Fibroblast of gingiva (primary cell): ENCODE data around the gene AFF3.
A peak's percentile ranks its signal among the peaks of the same experiment; 100 is the strongest.
"Not testable (repeated sequence)": the region's sequence is repeated elsewhere in the genome, so short reads cannot be mapped to it uniquely, and the experiment has no call there.

Experiments used
- DNase-seq: peaks from one replicate; pipeline ENCODE4 v3.0.0-alpha.2; 2011; ENCODE audit warnings: low read depth

The AFF3 gene

DNA sequence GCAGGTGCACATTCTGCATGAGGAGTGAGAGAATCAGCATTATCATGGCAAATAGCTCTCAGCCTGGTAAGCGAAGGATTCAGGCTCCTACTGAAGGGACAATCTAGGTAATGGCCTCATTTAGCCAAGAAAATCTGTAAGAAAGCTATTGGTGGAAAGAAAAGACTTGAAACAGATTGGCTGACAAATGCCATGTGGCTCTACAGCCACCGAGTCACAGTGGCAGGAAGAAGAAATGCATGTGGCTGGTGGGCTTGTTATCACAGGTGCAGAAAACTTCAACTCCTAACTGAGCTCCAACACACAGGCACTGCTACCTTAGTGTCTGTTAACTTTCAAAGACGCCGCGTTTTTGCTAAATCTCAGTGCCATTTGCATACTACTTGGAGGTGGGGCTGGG lies 592.0 kb downstream of the AFF3 start:
- no peak for DNase-seq

DNA sequence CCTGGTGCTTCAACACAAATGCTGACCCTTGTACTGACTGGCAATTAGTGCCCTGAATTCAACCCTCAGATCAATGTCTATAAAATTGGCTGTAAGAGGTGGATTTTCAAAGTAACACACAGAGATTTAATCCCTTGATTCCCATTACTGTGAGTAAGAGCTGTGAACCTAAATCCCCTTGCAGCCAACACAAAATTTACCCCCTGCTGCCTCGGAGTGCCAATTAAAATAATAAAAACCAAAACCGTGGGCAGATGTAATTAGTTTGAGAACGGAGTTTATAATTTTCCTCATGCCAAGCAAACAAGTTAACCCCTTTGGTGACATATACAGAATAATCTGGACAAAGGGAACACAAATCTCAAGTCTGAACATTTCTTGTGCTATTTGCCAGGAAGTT lies 596.8 kb downstream of the AFF3 start:
- DNase-seq: no peak

DNA sequence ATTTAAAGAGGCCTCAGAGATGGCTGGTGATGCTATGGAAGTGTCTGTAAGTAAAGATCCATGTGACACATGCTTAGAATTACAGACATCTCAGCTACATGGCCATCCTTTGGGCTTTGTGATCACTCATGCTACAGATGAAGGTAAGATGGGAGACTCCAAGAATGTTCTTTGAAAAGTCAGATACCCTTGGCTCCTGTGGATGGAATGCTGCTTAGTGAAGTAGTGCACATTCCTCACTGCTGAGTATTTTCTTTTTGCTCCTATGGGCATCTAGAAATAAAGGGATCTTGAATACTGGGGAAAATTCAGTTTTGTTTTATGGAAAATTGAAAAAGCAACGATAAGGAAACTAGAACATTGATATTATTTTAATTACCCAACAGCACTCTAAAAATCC lies 597.3 kb downstream of the AFF3 start:
- no peak for DNase-seq

DNA sequence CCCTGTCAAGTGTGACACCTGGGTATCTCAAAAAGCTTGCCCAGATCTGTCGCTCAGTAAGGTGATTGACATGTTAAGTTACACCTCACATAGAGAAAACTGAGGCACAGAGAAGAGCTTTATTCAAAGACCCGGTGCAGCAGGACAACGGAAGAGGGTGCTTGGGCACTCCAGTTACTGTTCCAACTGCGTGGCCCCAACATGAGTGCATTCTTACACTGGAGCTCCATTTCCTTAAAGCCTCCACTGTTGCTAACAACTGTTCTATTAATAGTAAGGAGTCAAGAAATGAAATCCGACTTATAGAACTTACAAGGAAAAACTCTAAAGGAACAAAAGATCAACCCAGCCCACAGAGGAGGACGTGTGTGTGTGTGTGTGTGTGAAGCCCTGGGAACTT lies 597.8 kb downstream of the AFF3 start:
- DNase-seq: no peak

DNA sequence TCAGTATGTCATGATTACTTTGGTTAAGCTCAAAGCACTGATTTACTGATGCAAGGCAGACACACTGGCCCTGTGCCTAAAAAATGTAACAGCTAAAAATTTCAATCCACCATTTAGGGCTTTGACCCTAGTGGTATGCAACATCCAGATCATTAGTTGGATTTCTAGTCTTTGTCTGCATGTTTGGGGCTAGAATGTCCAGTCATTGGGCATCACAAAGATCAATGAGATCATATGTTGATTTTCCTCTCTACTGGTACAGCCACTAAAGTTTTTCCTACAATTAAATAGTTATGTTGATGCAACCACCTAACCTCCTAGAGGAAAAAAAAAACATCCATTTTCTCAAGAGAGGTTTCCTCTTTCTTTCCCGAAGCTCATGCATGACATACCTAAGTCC lies 599.1 kb downstream of the AFF3 start:
- DNase-seq: no peak

DNA sequence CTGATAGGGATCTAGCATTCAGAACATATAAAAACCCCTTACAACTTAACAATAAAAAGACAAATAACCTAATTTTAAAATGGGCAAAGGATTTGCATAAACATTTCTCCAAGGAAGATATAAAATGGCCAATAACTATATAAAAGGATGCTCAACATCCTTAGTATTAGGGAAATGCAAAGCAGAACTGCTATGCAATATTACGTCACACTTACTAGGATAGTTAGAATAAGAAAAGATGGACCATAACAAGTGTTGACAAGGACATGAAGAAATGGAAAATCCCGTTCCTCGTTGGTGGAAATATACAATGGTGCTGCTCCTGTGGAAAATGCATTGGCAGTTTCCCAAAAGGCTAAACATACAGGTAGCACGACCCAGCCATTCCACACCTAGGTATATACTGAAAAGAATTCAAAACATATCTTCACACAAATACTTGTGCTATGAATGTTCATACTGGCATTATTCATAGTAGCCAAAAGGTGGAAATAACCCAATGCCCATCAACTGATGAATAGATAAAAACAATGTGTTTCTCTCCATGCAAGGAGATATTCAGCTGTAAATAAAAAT lies 604.4 kb downstream of the AFF3 start:
- no peak for DNase-seq

DNA sequence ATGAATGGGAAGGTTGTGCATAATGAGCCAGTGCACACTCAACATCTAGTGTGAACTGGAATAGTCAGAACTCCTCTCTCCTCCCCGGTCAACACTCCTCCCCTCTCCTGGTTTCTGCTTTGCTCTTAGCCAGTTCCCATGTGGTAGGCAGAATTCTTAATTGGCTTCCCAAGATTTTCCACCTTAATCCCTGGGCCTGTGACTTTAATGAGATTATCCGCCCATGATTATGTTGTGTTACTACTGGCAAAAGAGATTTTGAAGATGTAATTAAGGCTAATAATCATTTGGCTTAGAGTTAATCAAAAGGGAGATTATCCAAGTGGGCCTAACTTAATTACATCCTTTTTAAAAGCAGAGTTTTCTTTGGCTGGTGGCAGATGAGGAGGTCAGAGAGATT lies 618.3 kb downstream of the AFF3 start:
- DNase-seq: no peak

DNA sequence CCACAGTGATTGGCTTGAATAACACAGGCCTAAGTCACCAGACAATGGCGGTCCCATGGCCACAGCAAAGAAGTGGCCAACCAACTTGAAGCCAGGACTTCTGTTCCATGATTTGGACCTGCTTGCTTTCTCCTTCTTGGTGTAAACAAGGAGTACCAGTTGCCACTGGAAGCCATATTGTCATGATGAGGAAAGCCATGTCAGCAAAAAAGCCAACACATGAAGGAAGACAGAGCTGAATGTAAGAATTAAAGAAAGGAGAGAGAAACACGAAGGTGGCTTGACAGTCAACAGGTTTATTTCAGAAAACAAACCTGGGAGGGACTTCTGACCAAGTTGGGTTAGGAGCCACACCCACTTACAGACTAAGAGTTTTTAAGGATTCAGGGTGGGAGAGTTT lies 620.2 kb downstream of the AFF3 start:
- no peak for DNase-seq

DNA sequence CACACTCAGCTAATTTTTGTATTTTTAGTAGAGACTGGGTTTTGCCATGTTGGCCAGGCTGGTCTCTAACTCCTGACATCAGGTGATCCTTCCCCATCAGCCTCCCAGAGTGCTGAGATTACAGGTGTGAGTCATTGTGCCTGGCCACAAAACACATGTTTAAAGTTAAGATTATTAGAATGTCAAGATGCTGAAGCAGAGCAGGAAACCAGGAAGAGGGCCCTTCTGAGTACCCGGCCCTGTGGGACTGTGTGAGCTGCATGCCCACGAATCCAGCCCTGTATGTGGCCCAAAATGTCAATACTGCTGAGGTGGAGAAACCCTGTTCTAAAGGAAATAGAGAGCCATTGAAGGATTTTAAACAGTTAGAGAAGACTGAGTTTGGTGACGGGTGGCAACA lies 621.6 kb downstream of the AFF3 start:
- no peak for DNase-seq

DNA sequence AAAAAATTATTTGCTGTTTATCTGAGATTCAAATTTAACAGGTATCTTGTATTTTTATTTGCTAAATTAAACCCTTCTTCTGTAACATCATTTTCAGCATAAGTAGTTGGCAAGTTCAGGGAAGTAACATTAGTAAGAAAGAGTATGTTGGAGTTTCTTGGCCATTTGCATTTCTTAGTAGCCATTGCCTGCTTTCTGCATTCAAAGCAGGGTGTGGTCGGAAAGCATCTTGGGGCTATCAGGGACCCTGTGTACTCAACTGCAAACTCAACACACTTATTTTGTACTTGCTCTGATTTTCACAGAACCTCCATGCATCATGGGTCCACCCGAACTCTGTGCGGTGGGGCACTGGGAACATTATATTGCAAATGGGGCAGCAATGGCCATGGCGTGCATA lies 622.2 kb downstream of the AFF3 start:
- DNase-seq: no peak

DNA sequence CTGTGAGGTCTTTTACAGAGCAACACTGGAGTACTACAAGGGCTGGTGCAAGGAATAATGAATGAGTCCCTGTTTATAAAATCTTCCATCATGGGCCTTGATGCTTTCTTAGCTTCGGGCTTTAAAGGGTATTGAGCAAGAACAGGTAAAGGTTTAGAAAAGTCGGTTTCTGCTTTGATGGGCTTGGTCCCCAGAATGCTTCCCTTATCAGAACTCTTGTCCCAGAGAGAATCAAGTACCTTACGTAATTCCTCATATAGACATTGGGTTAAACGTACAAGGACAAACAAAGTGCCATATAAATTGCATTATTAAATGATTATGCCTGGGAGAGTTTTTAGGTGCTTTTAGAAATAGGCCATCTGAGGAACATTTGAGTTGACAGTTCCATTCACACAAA lies 628.0 kb downstream of the AFF3 start:
- DNase-seq: no peak

DNA sequence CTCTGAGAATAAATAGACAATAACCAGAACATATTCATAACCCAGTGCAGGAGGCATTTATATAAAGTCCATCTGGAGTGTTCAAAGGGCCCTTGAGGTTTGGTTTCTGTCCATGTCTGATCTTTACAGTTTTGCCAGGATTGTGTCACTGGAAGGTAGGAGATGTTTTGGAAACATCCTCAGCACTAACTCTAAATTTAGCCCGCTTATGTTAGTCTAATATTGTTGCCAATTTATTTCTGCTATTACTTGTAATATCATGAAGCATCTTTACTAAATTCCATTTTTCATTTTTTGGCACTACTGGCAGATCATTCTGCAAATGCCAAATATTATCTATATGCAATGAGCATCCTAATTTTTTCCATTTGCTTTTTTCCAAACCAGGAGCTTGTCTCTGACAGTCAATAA lies 630.2 kb downstream of the AFF3 start:
- peak; percentile 41 for DNase-seq

DNA sequence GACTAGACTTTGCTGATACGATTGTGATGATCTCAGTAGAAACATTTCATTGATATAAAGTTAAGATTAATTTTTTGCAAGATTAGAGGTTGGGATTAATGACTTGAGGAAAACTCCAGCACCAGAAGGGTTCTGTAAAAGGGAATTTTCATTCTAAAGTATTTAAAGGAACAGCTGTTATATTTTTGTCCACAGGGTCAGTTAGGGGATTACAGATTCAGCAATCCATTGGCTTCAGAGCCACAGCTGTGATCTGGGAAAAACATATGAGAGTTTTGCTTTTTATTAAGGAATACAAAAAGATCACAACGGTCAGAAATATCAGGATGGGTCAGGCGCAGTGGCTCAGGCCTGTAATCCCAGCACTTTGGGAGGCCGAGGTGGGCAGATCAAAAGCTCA lies 633.0 kb downstream of the AFF3 start:
- DNase-seq: no peak

DNA sequence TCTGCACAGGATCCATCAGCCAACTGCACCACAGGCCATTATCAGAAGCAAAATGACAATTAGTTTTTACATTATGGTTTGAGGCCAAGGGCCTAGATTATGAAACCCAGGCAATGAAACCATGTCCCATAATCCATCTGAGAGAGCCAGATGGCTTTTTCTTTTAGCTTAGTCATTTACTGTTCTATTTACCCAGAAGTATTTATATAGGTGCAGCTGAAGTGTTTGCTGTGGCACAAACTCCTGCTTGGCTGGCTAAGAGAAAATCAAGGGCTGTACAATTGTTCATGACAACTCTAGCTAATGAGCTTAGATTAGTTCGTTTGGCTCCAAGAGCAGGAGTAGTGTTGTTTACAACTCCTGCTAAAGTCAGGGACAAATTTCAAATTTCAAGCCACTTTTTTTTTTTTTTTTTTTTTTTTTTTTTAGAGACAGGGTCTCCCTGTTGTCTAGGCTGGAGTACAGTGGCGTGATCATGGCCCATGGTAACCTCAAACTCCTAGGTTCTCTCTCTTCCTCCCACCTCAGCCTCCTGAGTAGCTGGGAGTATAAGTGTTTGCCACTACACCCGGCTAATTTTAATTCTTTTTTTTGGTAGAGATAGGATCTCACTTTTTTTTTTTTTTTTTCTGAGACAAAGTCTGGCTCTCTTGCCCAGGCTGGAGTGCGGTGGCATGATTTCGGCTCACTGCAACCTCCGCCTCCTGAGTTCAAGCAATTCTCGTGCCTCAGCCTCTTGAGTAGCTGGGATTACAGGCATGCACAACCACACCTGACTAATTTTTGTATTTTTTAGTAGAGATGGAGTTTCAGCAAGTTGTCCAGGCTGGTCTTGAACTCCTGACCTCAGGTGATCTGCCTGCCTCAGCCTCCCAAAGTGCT lies 634.2 kb downstream of the AFF3 start:
- no peak for DNase-seq

DNA sequence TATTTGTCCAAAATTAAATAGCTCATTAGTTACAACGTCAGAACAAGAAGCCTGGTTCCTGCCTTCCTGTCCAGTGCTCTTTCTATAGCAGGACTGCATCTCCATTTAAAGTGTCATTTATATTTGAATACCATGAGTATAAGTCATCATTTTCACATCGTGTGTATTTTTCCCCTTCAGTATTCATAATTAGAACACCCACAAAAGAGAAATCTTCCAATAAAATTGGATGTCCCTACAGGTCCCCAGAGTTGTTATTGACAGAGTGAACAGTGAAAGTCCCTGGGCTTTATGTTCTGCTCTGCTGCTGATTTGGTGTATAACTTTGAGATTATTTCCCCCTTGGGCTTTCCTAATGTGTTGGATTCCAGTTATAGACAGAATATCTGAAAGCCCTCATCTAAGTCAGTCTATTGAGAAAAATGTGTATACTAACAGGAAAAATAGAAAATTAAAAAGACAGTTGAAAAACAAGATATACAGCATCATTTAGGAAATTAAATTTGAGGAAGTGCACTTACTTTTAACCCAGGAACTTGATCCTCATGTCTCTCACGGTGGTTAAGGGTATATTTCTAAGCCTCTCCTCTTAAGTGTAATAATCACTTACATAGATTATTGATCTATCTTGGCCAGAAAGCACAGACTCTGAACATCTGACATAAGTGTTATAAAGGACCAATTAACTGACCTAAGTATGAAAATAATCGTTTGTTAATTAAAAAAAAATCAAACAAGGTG lies 637.4 kb downstream of the AFF3 start:
- DNase-seq: no peak

DNA sequence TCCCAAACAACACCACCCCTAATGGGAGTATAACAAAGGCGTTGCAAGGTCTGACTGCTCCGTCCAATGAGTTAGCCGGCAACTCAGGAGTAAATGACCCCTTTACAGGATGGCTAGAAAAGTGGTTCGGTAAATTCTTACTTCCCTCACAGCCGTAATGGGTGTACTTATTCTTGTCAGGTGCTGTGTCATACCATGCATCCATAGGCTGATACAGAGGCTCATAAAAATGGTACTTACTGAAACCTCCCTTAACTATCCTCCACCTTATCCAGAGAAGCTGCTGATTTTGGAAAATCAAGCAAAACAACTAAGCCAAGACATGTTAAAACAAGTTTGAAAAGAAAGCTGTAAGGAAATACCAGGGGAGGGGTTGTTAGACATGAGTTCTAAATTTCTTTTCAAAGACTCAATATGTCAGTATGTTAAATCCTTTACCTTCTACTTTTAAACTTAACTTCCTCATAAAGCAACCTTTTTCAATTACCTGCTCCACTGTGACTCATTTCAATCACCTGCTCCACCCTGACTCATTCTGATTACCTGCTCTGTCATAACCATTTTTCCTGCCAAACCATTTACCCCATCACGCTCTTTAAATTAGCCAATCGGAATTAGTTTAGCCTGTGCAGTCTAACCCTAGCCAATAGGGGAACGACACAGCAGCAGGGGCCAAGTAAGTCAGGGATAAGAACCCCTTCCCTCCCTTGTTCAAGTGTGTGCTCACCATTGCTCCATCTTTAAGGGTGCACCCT lies 638.6 kb downstream of the AFF3 start:
- not testable (repeated sequence) for DNase-seq

DNA sequence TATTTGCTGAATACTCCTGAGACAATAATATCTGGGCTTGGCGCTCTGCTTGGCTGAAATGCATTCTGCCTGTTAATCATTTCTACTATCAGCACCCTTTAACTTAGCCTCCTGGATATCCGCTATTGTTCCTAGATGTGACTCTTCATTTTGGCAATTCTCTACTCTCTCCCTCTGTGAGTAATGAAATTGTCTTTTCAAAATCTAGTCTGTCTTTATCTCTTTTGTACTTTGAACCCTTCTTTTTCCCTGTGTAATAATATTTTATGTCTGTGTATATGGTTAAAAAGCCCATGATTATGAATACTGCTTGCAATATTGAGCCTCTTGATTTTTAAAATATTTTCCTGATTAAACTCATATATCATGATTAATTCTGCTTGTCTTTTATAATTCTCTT lies 646.4 kb downstream of the AFF3 start:
- no peak for DNase-seq
